Stimulated activated naive CD8-positive, alpha-beta T cell treated with anti-CD3 and anti-CD28 coated beads, Interleukin-15, Interleukin-2, amounts not matched to agents 100 U/mL and 50 U/mL, for 24 hours (primary cell): ENCODE results near the gene OR2V1.
"Not testable (repeated sequence)": the region's sequence is repeated elsewhere in the genome, so short reads cannot be mapped to it uniquely, and the experiment has no call there.

Experiments
- ATAC-seq: fragments of 150-1000 bp; cut with Tn5 transposase; one replicate; pipeline ENCODE4 v1.10.0; 2021
- DNase-seq: peaks from one replicate; pipeline ENCODE4 v3.0.0; 2021

Gene OR2V1

GRCh38 chr5:181127907-181128626 lies 2.9 kb downstream of the OR2V1 start:
- no peak for ATAC-seq
- no peak for DNase-seq

DNA sequence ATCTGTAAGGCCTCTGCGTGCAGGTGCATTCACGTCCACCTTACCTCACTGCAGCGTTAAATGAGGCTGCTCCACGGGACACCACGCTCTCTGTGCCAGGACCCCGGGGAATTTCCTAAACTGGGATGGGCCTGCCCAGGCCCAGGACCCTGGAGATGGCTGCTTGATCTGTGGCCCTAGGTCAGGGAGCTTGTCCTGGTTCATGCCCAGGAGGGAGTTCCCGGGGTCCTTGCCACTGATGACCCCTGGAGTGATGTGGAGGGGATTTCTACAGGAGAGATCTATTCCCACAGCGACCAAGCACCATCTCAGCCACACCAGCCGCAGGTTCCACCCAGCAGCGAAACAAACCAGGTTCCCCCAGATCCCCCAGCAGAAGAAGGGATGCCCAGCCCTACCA lies 3.5 kb downstream of the OR2V1 start:
- DNase-seq, result no peak

GRCh38 chr5:181126841-181127240 lies 4.1 kb downstream of the OR2V1 start:
- ATAC-seq (no peak), DNase-seq (no peak)

More for the DNA sequence above, 3.5 kb downstream of the OR2V1 start:
- ATAC-seq, result no peak

GRCh38 chr5:181124526-181124925 lies 6.4 kb downstream of the OR2V1 start:
- ATAC-seq (no peak), DNase-seq (no peak)

GRCh38 chr5:181121675-181122561 lies 9.1 kb downstream of the OR2V1 start:
- DNase-seq, result no peak

GRCh38 chr5:181120761-181121160 lies 10.2 kb downstream of the OR2V1 start:
- DNase-seq (no peak), ATAC-seq (no peak)

More at GRCh38 chr5:181121675-181122561, 9.1 kb downstream of the OR2V1 start:
- no peak for ATAC-seq

GRCh38 chr5:181120306-181120705 lies 10.7 kb downstream of the OR2V1 start:
- DNase-seq (no peak), ATAC-seq (no peak)

GRCh38 chr5:181119105-181119504 lies 11.9 kb downstream of the OR2V1 start:
- ATAC-seq, result no peak
- no peak for DNase-seq

DNA sequence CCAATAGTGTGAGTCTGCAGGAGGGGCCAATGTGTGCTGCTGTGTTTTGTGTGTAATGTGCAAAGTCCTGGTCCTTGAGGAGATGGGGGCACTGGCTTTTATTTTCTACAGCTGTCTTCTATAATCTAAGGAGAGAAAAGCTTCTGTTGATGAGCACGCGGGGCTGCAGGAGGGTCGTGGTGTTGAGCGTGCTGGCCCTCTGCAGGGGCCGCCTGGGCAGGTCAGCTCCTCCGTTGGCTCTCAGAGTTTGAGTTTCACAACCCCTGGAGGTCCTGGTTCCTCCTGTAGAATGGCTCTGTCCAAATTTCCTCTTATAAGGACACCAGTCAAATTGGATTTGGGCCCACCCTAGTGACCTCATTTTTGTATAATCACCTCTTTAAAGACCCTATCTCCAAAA lies 12.6 kb downstream of the OR2V1 start:
- no peak for ATAC-seq
- DNase-seq, result no peak

DNA sequence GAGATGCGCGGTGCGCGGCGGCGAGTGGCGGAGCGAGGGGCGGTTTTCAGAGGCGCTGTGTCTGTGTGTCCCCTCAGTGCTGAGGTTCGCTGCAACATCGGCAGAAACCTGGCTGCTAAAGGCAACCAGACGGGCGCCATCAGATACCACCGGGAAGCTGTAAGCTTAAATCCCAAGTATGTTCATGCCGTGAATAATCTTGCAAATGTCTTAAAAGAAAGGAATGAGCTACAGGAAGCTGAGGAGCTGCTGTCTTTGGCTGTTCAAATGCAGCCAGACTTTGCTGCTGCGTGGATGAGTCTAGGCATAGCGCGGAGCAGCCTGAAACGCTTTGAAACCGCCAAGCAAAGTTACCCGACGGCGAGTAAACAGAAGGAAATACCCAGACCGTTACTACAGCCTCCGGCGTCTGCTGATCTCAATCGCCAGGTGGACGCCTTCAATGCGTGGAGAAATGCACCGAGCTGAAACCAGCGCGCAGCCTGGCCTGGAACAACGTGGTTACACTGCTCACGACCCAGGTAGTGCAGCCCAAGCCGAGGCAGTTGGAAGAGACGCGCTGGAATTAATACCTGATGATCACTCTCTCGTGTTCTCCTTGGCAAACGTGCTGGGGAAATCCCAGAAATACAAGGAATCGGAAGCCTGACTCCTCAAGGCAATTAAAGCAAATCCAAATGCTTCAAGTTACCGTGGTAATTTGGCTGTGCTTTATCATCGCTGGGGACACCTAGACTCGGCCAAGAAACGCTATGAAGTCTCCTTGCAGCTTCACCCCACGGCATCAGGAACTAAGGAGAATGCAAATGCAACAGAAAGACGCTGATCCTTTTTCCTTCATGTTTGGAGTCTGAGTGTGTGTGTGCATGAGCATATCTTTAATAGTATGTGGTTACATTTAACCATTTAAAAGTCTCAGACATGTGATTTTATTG lies 15.9 kb downstream of the OR2V1 start:
- no peak for ATAC-seq

GRCh38 chr5:181114284-181114843 lies 16.6 kb downstream of the OR2V1 start:
- DNase-seq, result no peak
- no peak for ATAC-seq

More for the DNA sequence above, 15.9 kb downstream of the OR2V1 start:
- DNase-seq, result no peak

GRCh38 chr5:181113572-181113971 lies 17.4 kb downstream of the OR2V1 start:
- not testable (repeated sequence) for ATAC-seq, DNase-seq

GRCh38 chr5:181112476-181112875 lies 18.5 kb downstream of the OR2V1 start:
- ATAC-seq, result no peak
- DNase-seq, result no peak

- DNase-seq (no peak), ATAC-seq (no peak)
Observed at GRCh38 chr5:181111010-181111409, 20.0 kb downstream of the OR2V1 start.

DNA sequence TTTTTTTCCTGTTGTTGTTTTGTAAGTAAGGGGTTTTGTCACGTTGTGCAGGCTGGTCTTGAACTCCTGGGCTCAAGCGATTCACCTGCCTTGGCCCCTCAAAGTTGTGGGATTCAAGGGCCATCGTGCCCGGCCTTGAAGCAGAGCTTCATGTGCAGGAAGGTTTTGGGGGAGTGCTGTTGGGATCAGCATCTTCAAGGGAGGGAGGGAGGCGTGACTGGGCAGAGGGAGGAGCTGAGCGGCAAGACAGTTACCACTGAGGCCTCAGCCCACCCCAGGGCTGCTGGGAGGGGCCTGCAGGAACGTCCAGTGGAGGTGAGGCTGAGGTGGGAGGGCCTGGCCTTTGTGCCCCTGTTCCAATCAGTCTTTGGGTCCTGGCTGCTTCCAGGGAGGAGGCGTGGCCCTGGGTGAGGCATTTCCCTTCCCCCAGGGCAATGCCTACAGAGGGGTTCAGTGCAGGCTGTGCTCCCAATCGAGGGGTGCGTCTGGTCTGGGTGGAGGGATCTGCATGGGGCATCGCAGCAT lies 21.4 kb downstream of the OR2V1 start:
- ATAC-seq, result no peak
- no peak for DNase-seq

DNA sequence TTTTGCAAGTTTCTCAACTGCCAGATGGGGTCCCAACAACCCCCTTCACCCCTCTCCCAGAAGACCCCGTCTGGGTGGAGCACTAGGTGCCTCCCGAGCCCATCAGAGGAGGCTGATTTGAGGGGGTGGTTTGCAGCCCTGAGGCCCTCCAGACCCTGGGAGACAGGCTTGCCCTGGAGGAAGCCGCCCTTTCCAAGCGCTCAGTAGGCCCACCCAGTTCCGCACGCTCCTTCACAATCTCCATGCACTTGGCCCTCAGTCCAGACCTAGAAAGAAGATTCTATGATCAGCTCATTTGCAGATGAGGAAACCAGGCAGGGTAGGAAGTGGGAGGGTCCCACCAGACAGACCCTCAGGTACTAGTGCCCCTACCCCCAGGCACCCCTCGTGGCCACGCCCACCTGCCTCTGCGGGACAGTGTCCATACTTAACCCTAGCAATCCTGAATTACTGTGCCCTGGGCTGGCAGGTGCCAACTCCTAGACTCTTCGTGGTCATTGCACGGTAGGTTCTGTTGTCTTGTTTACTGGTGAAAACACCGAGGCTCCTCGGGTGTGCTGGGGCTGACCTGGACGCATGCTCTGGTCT lies 22.3 kb downstream of the OR2V1 start:
- ATAC-seq (no peak), DNase-seq (no peak)

DNA sequence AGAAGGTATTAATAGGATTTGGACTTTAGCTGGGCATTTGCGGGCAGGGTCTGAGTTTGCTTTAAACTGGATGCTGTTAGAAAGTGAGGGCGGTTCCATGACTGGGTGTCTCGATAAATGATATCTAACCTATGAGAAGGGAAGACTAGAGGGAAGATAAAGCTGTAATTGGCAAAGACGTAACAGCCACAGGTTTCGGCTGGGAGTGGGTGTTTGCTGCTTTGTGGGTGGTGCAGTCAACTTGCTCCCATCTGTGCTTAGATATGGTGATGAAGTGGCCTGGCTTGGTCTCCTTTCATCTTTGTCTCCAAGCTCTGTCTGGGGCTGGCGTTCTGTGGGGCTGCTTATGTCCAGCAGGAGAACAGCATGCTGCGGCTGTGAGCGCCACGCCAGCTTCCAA lies 23.3 kb downstream of the OR2V1 start:
- DNase-seq, result no peak

DNA sequence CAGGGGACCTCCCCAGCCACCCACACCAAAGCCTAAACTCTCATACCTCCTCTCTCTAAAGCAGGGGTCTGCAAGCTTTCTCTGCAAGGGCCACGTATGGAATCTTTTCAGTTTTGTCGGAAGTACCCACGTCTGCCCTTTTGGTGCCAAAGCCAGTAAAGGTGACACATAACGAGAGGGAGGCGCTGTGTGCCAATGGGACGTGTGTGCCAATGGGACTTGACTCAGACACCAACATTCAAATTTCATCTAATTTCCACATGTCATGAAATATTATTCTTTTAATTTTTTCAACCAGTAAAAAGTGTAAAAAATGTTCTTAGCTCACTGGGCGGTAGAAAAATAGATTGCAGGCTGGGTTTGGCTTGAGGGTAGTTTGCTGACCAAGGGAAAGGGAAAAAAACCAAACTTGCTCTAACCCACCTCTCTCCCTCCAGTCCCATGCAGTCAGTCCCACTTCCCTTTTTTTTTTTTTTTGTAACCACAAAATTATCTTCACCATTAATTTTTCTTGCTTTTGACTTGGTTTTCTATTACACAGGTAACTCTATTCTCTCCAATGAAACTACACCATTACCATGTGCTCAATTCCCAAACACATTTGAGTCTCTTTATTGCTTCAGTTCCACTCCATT lies 25.5 kb downstream of the OR2V1 start:
- ATAC-seq (no peak), DNase-seq (no peak)

More for the DNA sequence above, 23.3 kb downstream of the OR2V1 start:
- no peak for ATAC-seq

DNA sequence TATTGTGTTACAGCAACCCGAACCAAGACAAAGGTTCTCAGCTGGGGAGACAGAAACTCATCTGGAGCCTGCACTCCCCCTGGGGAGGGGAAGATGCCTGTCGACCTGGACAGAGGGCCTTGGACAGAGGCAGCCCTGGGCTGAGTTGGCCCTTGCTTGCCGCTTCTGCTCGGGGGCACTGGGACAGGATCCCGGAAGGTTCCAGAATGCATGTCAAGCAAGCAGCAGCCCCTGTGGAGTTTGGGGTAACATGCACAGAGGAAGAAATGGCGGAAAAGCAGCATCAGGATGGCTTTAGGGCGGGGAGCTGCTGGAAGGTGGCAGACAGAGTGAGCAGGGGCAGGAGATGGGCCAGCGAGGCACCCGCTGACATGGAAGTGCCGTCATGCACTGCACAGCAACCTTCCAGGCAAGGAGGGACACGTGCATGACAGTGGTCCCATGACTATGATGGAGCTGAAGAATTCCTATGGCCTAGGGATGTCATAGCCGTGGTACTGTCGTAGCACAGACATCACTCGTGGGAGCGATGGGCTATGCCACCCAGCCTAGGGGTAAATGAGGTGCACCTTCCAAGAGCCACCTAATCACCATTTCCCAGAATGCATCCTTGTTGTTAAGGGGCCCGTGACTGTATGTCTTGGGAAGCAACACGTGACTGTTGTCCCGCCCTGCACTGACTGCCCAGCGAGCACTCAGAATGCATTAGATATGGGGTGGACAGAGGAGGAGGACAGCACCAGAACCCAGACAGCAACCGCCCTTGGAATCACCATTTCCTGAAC lies 26.2 kb downstream of the OR2V1 start:
- not testable (repeated sequence) for DNase-seq, ATAC-seq

GRCh38 chr5:181104259-181104568 lies 26.8 kb downstream of the OR2V1 start:
- not testable (repeated sequence) for ATAC-seq, DNase-seq
